Measurements from ENCODE around the gene MMP2. TPM values are rescaled to one million over a fixed set of nuclear protein-coding genes. Genes with fewer than 3 reads are reported as not detected.

Gene MMP2
- total RNA-seq = not detected

- Mint-ChIP-seq H3K9me3 (peaks cover 0 to 3% of the 10 kb centered on the region in 2 donors), H3K27ac (no peak within 1 kb of the TSS), H3K36me3 (peaks cover 0 to 4% of the 10 kb centered on the region in 2 donors)
- DNase-seq (ENCODE audit: low spot score in 2 of 2) (no peak), ATAC-seq (peak in 1 of 2 donors; percentile 24)
Measured at GRCh38 chr16:55478827-55479429, at the start of gene MMP2. MMP2 (plus strand) TSS chr16:55479198; CDS start chr16:55479480, 282 bp downstream.

GRCh38 chr16:55433030-55433429 is 46.0 kb upstream of the MMP2 start:
- Mint-ChIP-seq H3K27ac (no peak overlapping the region), H3K9me3 (no peaks in the 10 kb centered on the region), H3K36me3 (no peaks in the 10 kb centered on the region)
- DNase-seq (ENCODE audit: low spot score in 2 of 2) = no peak
- ATAC-seq = no peak

- H3K36me3 Mint-ChIP-seq = no peaks in the 10 kb centered on the region
- no peak for DNase-seq (ENCODE audit: low spot score in 2 of 2)
- H3K9me3 Mint-ChIP-seq = no peaks in the 10 kb centered on the region
- ATAC-seq = no peak
- H3K27ac Mint-ChIP-seq = no peak overlapping the region
Measured at GRCh38 chr16:55433535-55433934, 45.5 kb upstream of the MMP2 start.

GRCh38 chr16:55434000-55434399 is 45.0 kb upstream of the MMP2 start:
- no peak for DNase-seq (ENCODE audit: low spot score in 2 of 2)
- H3K9me3 Mint-ChIP-seq = no peaks in the 10 kb centered on the region
- no peak overlapping the region for H3K27ac Mint-ChIP-seq
- no peaks in the 10 kb centered on the region for H3K36me3 Mint-ChIP-seq
- no peak for ATAC-seq

- Mint-ChIP-seq H3K27ac (no peak overlapping the region), H3K9me3 (no peaks in the 10 kb centered on the region), H3K36me3 (no peaks in the 10 kb centered on the region)
- DNase-seq (ENCODE audit: low spot score in 2 of 2) = no peak
- no peak for ATAC-seq
Measured at GRCh38 chr16:55435387-55435786, 43.6 kb upstream of the MMP2 start.

- Mint-ChIP-seq H3K27ac (no peak overlapping the region), H3K9me3 (no peaks in the 10 kb centered on the region), H3K36me3 (no peaks in the 10 kb centered on the region)
- DNase-seq (ENCODE audit: low spot score in 2 of 2) = no peak
- no peak for ATAC-seq
Measured at GRCh38 chr16:55436587-55436986, 42.4 kb upstream of the MMP2 start.

GRCh38 chr16:55437625-55438024 is 41.4 kb upstream of the MMP2 start:
- ATAC-seq = peak; percentile 18 to 67
- no peak for DNase-seq (ENCODE audit: low spot score in 2 of 2)
- H3K27ac Mint-ChIP-seq = no peak overlapping the region
- H3K9me3 Mint-ChIP-seq = no peaks in the 10 kb centered on the region
- H3K36me3 Mint-ChIP-seq = no peaks in the 10 kb centered on the region

GRCh38 chr16:55438281-55438680 is 40.7 kb upstream of the MMP2 start:
- ATAC-seq = no peak
- Mint-ChIP-seq H3K9me3 (no peaks in the 10 kb centered on the region), H3K36me3 (no peaks in the 10 kb centered on the region)

GRCh38 chr16:55439101-55439690 is 39.8 kb upstream of the MMP2 start:
- ATAC-seq = no peak
- no peak overlapping the region for H3K27ac Mint-ChIP-seq

More at GRCh38 chr16:55438281-55438680, 40.7 kb upstream of the MMP2 start:
- no peak overlapping the region for H3K27ac Mint-ChIP-seq
- no peak for DNase-seq (ENCODE audit: low spot score in 2 of 2)

GRCh38 chr16:55443434-55444346 is 35.3 kb upstream of the MMP2 start:
- H3K27ac Mint-ChIP-seq = no peak overlapping the region
- H3K9me3 Mint-ChIP-seq = no peaks in the 10 kb centered on the region
- no peaks in the 10 kb centered on the region for H3K36me3 Mint-ChIP-seq
- peak in 1 of 2 donors; percentile 85 for ATAC-seq
- no peak for DNase-seq (ENCODE audit: low spot score in 2 of 2)

More at GRCh38 chr16:55439101-55439690, 39.8 kb upstream of the MMP2 start:
- Mint-ChIP-seq H3K9me3 (no peaks in the 10 kb centered on the region), H3K36me3 (no peaks in the 10 kb centered on the region)
- DNase-seq (ENCODE audit: low spot score in 2 of 2) = no peak

- no peaks in the 10 kb centered on the region for H3K36me3 Mint-ChIP-seq
- no peak for ATAC-seq
- no peak for DNase-seq (ENCODE audit: low spot score in 2 of 2)
- no peak overlapping the region for H3K27ac Mint-ChIP-seq
- no peaks in the 10 kb centered on the region for H3K9me3 Mint-ChIP-seq
Measured at GRCh38 chr16:55444754-55445485, 34.1 kb upstream of the MMP2 start.

GRCh38 chr16:55447231-55447630 is 31.8 kb upstream of the MMP2 start:
- ATAC-seq (no peak), DNase-seq (ENCODE audit: low spot score in 2 of 2) (no peak)
- Mint-ChIP-seq H3K9me3 (no peaks in the 10 kb centered on the region), H3K27ac (no peak overlapping the region), H3K36me3 (no peaks in the 10 kb centered on the region)

GRCh38 chr16:55452996-55453395 is 26.0 kb upstream of the MMP2 start:
- DNase-seq (ENCODE audit: low spot score in 2 of 2) (no peak), ATAC-seq (no peak)
- Mint-ChIP-seq H3K36me3 (no peaks in the 10 kb centered on the region), H3K27ac (no peak overlapping the region), H3K9me3 (peaks cover 0 to 5% of the 10 kb centered on the region in 2 donors)

- Mint-ChIP-seq H3K9me3 (peaks cover 0 to 5% of the 10 kb centered on the region in 2 donors), H3K27ac (no peak overlapping the region), H3K36me3 (no peaks in the 10 kb centered on the region)
- no peak for DNase-seq (ENCODE audit: low spot score in 2 of 2)
- ATAC-seq = no peak
Measured at GRCh38 chr16:55453909-55454308, 25.1 kb upstream of the MMP2 start.

GRCh38 chr16:55454861-55455260 is 24.1 kb upstream of the MMP2 start:
- DNase-seq (ENCODE audit: low spot score in 2 of 2) = no peak
- H3K9me3 Mint-ChIP-seq = peaks cover 0 to 5% of the 10 kb centered on the region in 2 donors
- no peak overlapping the region for H3K27ac Mint-ChIP-seq
- H3K36me3 Mint-ChIP-seq = no peaks in the 10 kb centered on the region
- ATAC-seq = no peak

- Mint-ChIP-seq H3K9me3 (no peaks in the 10 kb centered on the region), H3K36me3 (no peaks in the 10 kb centered on the region), H3K27ac (no peak overlapping the region)
- DNase-seq (ENCODE audit: low spot score in 2 of 2) (no peak), ATAC-seq (no peak)
Measured at GRCh38 chr16:55462241-55462640, 16.8 kb upstream of the MMP2 start.

GRCh38 chr16:55464375-55464774 is 14.6 kb upstream of the MMP2 start:
- H3K36me3 Mint-ChIP-seq = no peaks in the 10 kb centered on the region
- ATAC-seq (no peak), DNase-seq (ENCODE audit: low spot score in 2 of 2) (no peak)
- H3K9me3 Mint-ChIP-seq = no peaks in the 10 kb centered on the region
- H3K27ac Mint-ChIP-seq = no peak overlapping the region
